Measurements from ENCODE around the gene ITGB4.

GRCh38 chr17:75724016-75725003 is 3.1 kb downstream of the ITGB4 start:
- TF ChIP-seq CTCF (IDR thresholded peaks at IDR 0.05) (no peak), POLR2A (IDR thresholded peaks at IDR 0.05) (no peak)

Data from upper lobe of left lung (tissue), 4 donors.